Iris pigment epithelial cell (primary cell): ENCODE measurements around the gene MVK.

ENCODE experiments used
- DNase-seq: peaks from one replicate; pipeline ENCODE4 v3.0.0-alpha.2; 2011; ENCODE audit warnings: low read depth

The MVK gene

GRCh38 chr12:109567296-109567695 is 6.3 kb upstream of the MVK start:
- no peak for DNase-seq

DNA sequence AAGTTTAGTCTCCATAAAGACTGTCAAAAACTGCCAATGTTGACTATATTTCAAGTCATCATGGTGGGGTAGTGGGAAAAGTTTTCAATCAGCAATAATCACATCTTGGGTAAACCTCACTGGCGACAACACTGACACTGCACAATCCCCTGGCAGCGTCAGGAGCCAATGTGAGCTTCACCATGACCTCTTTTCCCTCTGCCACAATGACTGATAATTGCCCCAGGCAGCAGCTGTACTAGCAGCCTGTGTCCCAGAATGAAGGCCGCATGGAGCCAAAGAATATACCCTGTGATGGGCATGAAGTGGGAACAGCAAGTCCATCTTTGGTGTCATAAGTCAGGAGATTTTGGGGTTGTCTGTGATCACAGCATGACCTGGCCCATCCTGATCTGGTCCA is 5.6 kb upstream of the MVK start:
- DNase-seq = no peak

GRCh38 chr12:109568486-109568885 is 5.1 kb upstream of the MVK start:
- no peak for DNase-seq

DNA sequence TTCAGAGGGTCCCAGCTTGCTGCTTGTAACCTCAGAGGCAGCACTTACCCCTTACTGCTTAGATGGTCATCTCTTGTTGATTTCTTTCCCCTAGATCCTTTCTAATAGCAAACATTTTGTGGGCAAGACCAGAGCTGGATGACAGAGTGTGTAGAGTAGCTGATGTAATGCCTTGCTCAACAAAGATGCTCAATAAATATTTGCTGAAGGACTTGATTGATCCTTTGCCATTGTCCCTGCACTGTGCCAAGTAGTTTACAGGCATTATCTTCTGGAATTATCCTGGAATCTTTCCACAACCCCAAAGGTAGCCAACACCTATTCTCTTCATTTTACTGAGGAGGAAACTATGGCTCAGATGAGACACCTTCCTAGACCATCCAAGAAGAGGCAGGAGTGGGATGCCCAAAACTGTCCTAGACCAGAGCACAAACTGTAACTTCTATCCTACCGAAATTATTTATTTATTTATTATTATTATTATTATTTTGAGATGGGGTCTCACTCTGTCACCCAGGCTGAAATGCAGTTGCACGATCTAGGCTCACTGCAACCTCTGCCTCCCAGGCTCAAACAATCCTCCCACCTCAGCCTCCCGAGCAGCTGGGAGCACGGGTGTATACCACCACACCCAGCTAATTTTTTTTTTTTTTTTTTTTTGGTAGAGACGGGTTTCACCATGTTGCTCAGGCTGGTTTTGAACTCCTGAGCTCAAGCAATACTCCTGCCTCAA is 1.7 kb upstream of the MVK start:
- no peak for DNase-seq

DNA sequence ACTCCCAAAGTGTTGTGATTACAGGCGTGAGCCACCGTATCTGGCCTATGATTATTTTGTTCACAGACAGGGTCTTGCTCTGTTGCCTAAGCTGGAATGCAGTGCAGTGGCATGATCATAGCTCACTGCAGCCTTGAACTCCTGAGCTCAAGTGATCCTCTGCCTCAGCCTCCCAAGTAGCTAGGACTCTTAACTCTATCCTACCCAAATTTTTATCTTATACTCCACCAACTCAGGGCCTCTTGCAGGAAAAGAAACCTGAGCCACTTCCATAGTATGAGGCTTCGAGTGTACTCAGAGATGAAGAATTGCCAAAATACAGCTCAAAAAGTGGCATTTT is 1.1 kb upstream of the MVK start:
- DNase-seq = no peak

DNA sequence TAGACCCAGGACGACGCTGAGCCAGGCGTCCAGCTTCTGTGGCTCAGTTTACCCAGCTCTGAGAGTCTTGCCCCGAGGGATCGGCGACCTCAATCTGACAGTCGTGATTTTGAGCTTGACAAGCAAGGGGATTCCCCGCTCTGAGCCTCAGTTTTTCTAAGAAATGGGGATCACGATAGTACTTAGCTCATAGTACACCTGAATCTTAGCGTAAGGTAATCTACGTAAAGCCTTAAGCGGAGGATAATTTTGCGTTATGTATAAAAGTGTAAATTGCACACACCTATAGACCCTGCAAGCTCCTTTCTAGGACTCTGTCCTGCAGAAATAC is 285 bp downstream of the MVK start:
- DNase-seq = peak; percentile 12

GRCh38 chr12:109575683-109576082 is 2.1 kb downstream of the MVK start:
- DNase-seq = no peak

- DNase-seq = no peak
These were observed 3.7 kb downstream of the MVK start for GRCh38 chr12:109577311-109577710.

DNA sequence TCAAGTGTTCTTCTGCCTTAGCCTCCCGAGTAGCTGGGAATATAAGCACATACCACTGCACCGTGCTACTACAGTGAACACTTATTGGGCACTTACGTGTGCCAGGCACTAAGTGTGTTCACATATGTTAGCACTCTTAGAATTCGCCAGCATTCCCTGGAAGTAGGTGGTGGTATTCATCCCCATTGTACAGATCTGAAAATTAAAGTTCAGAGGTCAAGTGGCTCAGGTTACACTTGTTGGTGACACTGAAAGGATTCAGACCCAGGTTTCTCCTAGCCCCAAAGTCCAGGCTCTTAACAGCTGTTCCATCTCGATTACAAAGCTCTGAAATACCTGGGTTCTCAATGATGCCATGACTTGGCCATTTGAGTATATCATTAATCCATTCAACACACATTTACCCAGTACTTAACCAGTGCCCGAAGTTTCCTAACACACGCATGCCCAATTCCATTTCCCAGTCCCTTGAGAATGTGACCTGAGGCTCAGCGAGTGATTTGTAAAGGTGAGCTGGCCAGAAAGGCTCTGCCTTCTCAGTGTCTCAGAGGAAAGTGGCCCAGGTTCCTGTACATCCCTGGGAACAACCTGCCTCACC is 4.8 kb downstream of the MVK start:
- DNase-seq = no peak

DNA sequence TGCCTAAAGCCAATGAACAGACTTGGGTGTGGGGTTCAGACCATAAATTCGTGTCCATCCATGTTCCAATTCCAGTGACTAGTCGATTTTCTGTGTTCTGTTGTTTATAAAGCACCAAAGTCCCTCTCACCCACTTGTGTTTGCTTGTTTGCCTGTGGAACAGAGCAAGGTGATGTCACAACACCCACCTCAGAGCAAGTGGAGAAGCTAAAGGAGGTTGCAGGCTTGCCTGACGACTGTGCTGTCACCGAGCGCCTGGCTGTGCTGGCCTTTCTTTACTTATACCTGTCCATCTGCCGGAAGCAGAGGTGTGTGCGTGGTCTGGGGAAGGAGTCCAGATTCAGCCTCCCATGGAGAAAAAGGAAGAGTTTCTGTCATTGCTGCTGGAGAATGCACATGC is 6.0 kb downstream of the MVK start:
- no peak for DNase-seq

DNA sequence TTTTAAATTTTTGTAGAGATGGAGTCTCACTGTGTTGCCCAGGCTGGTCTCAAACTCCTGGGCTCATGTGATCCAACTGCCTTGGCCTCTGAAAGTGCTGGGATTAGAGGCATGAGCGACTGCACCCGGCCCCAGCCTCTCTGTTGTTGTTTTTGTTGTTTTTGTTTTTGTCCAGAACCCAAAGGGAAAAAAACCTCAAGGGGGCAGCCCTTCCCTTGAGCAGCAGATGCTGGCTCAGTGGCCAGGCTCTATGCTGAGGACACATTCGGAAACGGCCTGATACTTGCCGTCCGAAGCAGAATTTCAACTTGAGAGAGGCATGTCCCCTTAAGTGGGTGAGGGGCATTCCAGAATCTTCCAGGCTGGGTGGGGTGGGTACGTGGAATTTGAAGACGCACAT is 6.7 kb downstream of the MVK start:
- DNase-seq = no peak

GRCh38 chr12:109580684-109581333 is 7.2 kb downstream of the MVK start:
- DNase-seq = no peak

GRCh38 chr12:109581334-109581691 is 7.7 kb downstream of the MVK start:
- no peak for DNase-seq

DNA sequence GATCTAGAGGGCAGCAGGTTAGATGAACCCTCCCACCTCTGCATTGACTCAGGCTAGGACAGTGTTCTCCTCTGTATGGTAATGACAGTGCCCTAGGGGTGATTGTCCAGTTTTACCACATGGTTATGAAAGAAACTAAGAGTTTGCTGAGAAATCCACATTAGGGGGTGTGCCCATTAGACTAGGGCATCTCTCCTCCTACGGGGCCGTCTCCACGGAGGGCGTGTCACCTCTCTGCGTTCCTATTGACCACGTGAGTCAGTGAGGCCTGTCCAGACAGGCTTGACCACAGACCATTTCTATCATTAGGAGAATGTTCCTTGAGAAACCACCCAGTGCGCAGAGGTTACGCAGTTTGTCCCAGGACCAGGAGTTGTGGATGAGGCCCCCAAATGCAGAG is 8.3 kb downstream of the MVK start:
- DNase-seq = peak; percentile 71

- no peak for DNase-seq
These were observed 9.0 kb downstream of the MVK start for GRCh38 chr12:109582636-109583035.

GRCh38 chr12:109583733-109584132 is 10.1 kb downstream of the MVK start:
- no peak for DNase-seq

DNA sequence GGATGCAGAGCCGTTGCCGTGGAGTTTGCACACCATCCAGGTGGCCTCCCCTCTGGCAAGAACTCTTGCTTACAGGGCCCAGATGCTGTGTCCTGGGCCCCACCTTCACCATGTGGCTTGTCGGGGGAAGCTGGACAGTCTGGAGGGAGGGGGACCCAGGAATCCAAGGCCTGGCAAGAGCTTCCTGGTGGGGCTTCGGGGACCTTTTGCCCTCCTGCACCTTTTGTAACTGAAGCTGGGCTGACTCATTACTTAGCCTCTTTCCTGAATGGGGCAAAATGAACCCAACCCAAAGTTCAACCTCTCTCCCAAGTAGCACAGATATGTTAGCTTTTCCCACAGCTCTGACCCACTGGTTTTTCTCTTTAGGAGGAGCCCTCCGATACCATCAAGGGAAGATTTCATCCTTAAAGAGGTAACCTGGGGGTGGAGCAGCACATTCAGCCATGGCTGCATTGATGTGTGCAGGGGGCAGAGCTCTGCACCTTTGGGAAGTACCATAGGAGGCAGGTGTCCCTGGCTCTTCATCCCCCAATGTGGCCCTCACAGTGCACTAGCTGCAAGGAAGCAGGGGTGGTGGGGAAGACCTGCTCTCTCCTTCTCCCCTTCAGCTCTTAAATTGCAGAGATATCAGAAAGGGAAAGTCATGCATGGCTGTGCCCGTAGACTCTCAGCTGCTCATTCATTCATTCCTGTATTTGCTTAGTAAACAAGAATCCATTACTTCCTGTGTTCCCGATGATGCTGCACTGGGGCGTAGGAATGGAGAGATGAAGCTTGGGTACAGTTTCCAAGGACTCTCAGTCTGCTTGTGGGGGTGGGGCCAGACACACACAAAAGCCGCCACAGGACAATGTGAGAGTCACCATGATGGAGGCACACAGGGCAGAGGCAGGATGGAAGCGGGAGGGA is 13.0 kb downstream of the MVK start:
- peak; percentile 11 for DNase-seq

DNA sequence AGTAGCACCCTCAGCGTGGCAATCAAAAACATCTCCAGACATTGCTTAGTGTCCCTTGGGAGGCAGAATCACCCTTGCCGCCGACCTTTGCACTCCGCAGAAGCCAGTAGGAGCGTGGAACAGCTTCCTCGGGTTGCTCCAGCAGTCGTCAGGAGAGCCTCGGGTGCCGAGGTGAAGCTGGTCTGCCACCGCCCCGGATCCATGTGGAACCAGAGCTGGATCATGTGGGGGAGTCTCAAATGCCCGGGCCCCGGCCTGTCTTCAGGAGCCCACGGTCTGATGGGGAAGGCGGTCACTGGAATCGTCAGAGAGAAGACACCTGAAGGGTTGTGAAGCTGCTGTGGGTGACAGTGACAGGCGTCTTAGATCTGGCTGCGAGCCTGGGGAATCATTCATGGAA is 14.3 kb downstream of the MVK start:
- DNase-seq = no peak

- no peak for DNase-seq
These were observed 15.1 kb downstream of the MVK start for GRCh38 chr12:109588461-109589239.

DNA sequence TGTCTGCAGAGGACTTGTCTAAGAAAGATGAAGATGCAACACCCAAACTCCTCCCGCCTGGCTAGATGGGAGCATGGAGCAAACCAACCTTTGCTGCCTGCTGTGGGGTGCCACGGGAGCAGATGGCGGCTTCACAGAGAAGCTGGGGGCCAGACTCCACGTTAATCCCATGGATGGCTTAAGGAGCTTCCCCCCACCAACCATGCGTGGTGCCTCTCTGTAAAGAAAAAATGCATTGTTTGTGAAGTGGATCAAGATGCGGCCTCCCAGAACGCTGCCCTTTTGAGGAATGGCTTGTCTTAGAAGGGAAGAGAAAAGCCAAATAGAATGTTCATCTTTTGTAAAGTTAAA is 15.6 kb downstream of the MVK start:
- no peak for DNase-seq

- DNase-seq = no peak
These were observed 16.2 kb downstream of the MVK start for GRCh38 chr12:109589691-109590245.

GRCh38 chr12:109590566-109590965 is 17.0 kb downstream of the MVK start:
- no peak for DNase-seq
